HG03066 (cell line): ENCODE data around the gene BAG3.
"Not testable (repeated sequence)": the region's sequence is repeated elsewhere in the genome, so short reads cannot be mapped to it uniquely, and the experiment has no call there.

Source experiments
- ATAC-seq: cut with Tn5 transposase; IDR thresholded peaks from one replicate; pipeline ENCODE4 v1.9.1; 2021; ENCODE audit warnings: low read depth; ENCODE audit not compliant: unreplicated experiment

Gene BAG3

DNA sequence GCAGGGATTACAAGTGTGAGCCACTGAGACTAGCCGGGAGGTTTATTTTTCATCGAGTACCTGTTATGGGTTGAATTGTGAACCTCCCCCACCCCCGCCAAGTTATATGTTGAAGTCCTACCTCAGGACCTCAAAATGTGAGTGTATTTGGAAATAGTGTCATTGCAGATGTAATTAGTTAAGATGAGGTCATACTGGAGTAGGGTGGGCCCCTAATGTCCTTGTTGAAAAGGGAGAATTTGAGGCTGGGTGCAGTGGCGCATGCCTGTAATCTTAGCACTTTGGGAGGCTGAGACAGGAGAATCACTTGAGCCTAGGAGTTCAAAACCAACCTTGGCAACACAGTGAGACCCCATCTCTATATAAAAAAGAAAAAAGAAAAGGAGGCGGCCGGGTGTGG lies 10.8 kb upstream of the BAG3 start:
- no peak for ATAC-seq

DNA sequence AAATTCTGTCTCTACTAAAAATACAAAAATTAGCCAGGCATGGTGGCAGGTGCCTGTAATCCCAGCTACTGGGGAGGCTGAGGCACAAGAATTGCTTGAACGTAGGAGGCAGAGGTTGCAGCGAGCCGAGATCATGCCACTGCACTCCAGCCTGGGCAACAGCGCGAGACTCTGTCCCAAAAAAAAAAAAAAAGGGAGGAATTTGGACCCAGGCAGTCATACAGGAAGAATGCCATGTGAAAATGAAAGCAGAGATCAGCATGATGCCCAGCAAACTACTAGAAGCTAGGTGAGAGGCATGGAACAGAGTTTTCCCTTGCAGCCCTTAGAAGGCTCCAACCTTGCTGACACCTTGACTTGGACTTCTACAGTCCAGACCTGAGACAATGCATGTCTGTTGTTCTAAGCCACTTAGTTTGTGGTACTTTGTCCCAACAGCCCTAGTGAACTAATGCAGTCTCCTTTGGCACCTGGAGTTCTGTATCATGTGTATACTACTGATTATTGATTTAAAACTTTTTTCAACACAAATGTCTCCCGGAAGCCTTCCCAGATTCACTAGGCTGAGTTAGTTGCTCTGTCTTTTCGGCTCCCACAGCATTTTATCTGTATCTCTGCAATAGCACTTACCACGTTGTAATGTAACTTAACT lies 10.2 kb upstream of the BAG3 start:
- ATAC-seq: no peak

DNA sequence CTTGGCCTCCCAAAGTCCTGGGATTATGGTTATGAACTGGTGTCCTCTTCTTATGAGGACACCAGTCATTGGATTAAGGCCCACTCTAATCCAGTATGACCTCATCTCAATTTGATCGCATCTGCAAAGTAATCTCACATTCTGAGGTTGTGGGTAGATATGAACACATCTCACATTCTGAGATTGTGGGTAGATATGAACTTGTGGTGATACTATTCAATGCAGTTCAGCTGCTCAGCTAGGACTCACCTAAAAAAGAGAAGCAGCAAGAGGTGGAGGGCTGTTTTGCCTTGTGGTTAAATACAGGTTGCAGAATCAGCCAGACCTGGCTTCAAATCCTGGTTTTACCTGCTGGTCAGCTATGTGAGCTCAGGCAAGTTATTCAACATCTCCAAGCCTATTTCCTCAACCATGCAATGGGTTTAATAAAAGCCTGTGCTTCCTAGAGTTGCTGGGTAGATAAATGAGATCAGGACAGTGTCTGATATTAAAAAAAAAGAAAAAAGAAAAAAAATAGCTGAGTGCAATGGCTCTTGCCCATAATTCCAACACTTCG lies 8.5 kb upstream of the BAG3 start:
- ATAC-seq: no peak

DNA sequence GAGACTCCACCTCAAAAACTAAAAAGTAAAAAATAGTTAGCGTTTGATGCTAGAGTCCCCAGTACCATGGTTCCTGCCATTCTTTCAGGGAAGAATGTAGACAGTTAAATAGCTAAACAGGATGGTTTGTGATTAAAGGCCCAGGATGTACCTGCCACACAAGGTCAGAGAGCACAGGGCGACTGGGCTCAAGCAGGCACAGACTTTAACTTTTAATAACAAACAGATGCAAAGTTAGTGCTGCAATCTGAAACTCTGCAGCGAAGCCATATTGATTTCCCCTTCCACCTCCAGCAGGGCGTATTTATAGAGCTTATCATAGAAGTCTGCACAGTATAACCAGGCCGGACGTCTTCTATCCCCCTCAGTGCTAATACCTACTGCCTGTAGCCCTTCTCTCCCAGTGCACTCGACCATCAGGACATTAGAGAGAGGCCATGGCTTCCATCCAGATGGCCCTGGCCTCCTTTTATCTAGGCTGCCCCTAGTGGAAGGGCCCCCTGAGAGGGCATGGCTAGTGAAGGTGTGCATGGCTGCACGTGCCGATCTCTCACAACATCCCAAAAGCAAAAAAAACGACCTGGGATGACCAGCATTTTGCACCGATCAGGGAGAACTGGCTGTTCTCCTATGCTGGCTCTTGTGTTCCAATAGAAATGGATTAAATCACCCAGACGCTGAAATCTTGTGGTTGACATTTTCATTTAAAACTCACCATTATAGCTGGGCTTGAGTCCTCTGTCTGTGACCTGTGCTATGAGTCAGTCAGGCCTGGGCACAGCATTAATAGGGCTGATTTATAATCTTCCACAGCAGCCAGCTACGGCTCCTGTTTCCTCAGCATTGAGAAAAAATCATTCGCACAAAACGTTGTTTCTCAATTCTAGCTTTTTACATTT lies 7.6 kb upstream of the BAG3 start:
- ATAC-seq: no peak

DNA sequence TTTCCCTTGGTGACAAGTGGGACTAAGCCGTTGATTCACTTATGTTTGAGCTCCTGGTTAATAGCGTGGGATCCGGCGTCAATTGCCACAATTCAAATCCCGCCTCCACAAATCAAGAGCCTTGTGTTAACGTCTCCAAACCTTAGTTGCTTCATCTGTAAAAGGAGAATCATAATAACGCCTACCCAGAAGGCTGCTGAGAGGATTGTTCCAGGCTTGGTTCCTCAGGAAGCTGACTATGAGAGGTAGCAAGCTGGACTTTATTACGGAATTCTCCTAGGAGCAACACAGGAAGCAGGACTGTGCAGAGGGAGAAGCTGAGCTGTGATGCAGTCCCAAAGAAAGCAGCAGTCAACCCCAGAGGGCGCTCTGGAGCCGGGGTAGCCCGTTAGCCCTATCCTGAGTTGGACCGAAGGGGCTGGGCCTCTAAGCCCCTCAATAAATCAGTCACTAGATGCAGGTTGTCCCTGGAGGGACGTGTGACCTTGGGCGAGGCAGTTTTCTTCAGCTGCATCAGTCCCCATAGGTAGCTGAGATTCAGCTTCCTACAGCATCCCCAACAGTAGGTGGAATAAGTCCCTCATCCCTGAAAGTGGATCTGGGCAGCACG lies 6.9 kb upstream of the BAG3 start:
- no peak for ATAC-seq

DNA sequence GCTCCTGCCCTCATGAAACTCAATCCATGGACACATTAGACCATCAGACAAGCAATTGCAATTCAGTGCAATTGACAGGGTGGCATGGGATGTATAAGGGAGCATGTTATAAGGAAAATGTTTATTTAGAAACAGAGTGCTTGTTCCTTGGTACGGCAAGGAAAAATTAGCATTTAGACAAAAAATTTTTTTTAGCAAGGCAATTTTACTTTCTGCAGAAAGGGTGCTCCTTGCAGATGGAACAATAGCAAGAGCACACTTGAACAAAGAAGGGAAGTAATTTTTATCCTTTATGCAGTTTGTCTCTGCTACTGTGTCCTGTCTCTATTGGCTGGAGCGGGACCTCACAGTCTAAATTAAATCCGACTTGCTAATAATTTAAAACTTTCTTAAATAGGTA lies 6.2 kb upstream of the BAG3 start:
- no peak for ATAC-seq

DNA sequence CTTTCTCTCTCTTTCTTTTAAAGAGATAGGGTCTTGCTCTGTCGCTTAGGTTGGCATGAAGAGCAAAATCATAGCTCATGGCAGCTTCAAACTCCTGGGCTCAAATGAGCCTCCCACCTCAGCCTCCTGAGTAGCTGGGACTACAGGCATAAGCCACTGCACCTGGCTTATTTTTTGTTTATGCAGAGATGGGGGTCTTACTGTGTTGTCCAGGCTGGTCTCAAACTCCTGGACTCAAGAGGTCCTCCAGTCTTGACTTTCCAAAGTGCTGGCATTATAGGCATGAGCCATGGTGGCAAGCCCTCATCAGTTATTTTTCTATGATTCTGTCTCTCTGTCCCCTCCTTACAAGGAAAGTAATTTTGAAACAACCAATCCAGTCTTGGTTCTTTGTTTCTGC lies 1.1 kb upstream of the BAG3 start:
- no peak for ATAC-seq

DNA sequence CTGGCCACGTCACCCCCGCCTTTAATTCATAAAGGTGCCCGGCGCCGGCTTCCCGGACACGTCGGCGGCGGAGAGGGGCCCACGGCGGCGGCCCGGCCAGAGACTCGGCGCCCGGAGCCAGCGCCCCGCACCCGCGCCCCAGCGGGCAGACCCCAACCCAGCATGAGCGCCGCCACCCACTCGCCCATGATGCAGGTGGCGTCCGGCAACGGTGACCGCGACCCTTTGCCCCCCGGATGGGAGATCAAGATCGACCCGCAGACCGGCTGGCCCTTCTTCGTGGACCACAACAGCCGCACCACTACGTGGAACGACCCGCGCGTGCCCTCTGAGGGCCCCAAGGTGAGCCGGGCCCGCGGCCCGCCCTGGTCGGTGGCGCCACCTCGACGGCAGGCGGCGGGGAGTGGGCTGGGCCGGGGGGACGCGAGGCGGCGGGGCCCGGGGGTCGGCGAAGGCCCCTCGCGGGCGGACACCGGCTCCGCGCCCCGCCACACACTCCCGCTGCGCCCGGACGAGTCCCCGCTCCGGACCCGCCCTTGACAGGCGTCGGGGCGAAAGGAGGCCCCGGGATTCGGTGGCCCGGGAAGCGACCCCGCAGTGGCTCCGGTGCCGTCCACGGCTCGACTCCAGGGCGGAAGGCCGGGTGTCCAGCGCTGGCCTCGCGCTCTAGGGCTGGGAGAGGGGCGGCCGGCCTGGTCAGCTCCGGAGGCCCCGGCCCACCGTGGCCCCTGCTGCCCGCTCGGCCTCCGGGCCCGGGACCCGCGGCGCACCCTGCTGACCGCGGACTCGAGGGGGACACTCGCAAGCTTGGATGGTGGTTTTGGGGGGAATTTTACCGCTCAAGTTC lies 557 bp downstream of the BAG3 start:
- ATAC-seq: peak; percentile 40

DNA sequence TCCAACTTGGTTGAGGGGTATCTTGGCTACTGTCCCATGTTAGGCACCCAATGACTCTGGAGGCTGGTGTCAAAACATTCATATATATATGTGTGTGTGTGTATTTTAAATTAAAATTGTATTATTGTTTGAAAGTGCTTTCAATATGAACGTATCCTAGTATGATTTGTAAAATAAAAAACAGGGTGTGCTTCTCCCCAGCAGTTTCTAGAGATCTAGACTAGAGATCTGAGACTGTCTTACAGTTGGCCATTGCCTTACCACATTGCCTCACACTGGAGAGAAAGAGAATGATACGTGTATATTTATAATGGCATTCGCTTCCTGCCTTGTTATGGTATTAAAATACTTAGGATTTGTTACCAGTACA lies 1.2 kb downstream of the BAG3 start:
- no peak for ATAC-seq

DNA sequence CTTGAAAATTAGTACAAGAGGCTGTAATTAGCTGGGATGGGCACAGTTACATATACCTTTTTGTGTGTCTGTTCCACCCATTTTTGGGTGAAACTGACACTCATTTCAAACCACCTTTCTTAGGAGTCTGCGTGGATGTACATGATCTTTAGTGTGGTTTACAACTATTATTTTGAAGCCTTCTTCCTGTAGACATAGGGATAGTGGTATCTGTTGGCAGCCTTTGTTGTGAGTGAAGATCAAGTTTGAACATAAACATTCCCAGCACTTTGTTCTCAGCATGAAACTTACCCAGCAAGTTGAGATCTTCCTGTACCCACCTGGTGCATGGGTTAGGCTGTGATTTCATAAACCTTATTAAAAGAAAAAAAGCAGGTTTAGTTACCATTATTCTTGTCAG lies 2.0 kb downstream of the BAG3 start:
- no peak for ATAC-seq

DNA sequence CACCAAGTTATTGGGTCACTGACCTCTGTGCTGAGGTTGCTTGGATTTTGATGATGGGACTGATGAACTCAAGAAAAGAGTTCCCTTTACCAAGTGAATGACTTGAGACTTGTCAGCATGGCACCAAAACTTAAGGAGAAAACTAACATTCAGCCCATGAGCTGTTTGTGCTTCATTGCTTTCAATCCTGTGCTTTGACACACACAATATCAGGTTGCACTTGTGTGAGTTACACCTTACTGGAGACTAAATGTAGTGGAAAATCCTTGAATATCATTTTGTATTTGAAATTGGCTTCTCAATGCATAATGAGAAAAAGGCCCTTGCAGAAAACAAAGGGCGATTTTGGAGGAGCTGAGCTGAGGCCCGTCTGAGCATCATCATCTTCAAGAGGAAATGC lies 2.7 kb downstream of the BAG3 start:
- no peak for ATAC-seq

DNA sequence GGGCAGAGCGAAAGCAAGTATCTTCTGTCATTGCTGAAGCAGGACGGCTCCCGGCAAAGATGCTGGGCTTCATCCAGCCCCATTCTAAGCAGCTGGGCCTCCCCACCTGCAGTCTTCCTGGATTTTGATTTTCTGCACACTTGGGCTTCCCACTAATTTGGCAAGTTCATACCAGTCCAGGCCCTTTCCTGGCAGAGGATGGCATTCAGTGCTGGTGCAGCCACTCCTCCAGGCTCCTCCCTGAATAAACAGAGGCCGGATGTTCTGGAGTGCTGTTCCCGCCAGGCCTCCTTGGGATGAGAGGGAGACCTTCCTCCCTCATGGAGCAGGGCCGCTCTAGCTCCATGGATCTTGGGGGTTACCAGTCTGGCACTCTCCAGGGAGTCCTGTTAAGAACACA lies 3.4 kb downstream of the BAG3 start:
- ATAC-seq: no peak

DNA sequence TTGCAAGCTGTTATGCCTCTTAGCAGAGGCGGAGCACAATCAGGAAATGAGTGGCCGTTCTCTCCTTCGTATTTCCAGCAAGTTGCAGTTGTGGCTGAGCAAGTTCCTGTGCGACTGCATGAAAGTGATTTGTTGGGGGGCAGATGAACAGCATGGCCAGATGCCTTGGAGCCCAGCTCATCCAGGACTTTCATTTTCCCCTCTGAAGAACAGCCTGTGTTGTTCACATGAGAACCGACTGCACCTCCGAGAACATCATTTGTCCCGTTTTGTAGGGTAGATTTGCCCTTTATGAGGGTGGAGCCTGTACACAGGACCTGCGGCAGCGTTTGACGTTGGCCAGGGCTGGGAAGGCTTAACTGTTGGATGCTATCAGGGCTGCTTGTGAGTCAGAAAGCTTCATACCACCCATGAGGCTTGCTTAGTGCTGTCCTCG lies 4.4 kb downstream of the BAG3 start:
- no peak for ATAC-seq

DNA sequence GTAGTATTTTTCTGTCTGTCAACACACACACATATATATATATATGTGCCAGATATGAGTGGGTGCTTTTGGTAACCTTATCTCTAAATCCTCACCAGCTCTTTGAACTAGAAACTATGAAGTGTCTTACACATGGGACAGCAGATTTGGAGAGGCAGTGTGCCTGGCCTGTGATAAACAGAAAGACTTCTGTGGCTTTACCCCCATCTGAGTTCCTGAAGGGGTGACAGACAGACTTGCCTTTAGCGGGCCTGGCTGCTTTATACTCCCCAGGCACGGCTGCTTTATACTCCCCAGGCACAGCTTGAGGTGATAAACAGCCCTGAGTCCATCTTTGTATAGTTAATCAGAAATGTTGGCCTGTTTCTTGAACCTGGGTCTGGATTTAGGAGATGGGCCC lies 5.6 kb downstream of the BAG3 start:
- ATAC-seq: no peak

DNA sequence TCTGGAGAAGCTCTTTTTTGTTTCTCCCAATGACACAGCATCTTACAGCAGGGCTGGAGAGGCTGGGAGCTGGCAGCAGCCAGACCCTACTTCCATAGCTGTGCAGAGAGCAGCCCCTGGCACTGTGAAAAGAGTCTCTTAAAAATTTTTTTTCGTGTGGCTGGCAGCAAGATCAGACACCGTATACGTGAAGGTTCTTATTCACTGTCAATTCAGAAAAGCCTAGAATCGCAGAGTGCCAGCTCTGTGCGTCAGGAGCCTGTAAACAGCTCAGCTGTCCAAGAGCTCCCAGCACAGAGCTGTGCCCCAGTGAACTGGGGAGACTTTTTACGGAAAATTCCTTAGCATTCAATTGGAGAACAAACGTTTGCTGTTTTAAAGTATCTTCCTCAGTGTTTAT lies 6.5 kb downstream of the BAG3 start:
- no peak for ATAC-seq

DNA sequence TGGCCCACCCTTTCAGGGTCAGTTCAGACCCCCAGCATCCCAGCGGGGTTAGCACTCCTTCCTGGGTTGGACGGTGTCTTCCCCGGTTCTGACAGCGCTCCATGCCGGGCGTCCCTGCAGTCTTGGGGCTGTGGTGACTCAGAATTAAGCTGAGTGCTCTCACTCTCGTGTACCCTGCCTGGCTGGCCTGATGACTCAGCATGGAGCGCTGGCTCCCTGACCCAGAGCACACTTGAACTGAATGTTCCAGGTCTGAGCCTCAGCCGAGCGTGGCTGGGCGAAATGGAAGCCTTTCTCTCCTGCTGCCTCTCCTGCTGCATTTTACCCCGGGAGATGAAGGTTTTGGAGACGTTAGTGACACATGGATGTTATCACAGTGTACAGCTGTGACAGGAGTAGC lies 7.1 kb downstream of the BAG3 start:
- ATAC-seq: no peak

DNA sequence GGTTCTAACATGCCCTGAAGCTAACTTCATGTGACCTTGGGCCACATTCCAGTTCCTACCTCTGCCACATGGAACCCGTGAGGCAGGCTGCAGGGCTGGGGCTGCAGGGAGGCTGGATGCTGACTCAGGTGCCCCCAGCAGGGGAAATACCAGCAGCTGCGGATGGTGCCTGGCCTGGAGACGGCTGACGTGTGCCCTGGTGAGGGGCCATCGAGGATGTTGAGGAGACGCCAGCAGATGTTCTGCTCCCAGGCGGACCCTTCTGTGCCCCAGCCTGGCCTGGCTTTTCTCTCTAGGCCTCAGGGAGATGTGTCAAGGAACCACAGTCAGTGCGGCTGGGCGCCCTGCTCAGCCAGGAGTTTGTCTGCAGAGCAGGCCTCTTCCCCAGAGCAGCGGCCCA lies 8.8 kb downstream of the BAG3 start:
- no peak for ATAC-seq

DNA sequence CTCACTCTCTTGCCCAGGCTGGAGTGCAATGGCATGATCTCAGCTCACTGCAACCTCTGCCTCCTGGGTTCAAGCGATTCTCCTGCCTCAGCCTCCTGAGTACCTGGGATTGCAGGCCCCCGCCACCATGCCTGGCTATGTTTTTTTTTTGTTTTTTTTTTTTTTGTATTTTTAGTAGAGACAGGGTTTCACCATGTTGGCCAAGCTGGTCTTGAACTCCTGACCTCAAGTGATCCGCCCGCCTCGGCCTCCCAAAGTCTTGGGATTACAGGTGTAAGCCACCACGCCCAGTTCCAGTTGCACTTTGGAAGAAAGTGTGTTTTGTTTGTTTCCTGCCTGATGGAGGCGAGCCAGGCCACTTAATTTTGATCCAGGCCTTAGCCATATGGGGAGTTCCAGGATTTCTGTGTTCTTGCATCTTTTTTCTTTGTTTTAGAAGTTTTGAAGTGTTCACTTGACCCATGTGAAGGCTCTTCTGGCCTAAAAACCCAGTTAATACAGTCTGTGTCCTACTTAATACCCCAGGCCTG lies 11.0 kb downstream of the BAG3 start:
- not testable (repeated sequence) for ATAC-seq

DNA sequence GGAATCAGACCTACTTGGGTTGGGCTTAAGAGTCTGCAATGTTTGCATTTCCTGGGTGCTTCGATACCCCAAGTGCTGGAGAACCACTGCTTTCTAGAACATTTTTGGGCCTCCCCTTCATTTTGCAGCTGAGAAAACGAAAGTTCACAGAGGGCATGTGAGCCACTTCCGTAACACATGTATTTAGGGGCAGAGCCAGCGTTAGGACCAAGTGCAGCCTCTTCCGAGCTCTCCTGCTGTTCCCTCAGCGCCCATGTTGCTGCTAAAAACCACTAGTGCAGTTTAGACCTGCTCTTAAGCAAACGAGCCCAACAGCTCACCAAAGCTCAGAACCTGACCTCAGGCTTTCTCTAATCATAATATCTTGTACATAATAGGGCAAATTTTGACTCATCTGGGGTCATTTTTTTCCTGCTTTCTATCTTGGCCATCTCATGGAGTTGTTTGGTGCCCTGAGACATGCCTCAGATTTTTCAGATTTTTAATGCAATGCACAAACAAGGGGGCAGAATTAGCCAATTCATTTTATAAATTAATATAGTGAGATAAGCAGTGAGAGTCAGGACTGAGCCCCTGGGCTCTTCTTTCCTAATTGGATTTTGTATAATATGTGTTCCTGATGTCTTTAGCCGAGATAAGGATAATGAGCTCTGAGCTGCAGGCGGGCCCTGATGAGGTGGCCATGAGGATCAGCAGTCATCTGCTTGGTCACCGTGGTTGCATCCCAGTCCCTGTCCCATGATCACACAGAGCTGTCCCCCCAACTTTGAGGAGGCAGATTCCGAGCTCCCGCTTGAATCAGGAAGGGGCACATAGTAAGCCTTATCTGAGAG lies 12.9 kb downstream of the BAG3 start:
- ATAC-seq: no peak
